SK-N-SH (cell line): Measurements from ENCODE around the gene SLC29A1. TPM values are rescaled to one million over a fixed set of nuclear protein-coding genes. Genes with fewer than 3 reads are reported as not detected.

Experiments
- CTCF ChIA-PET: fragments of 300-600, 350-600 bp; formaldehyde crosslinking; extraction: SDS; loops from one replicate; lab custom pipeline; 2021; lab: Yijun Ruan, JAX
- POLR2A ChIA-PET: fragments of 350-600 bp; sonication (Branson Sonifier 250); formaldehyde crosslinking; extraction: SDS; loops from one replicate; lab custom pipeline; 2020; ENCODE audit warnings: antibody characterized with exemption, inconsistent platforms; lab: Yijun Ruan, JAX
- DNase-seq: peaks from one replicate; pipeline ENCODE4 v3.0.0; 2012
- H2AFZ ChIP-seq: fragments of 200-600 bp; sonication (generic); 2 replicates; pipeline ENCODE4 v1.8.1; 2016; ENCODE audit warnings: antibody characterized with exemption, mild to moderate bottlenecking, low read depth
- H3F3A ChIP-seq: fragments of 200-600 bp; sonication (generic); replicated peaks from 2 replicates; pipeline ENCODE3; 2016; ENCODE audit warnings: antibody characterized with exemption, mild to moderate bottlenecking; ENCODE audit not compliant: insufficient read depth
- H3K27ac ChIP-seq, 2 experiments: fragments of 200-500 bp in 1 of 2; fragments of 200-600 bp in 1 of 2; sonication (Bioruptor generic) in 1 of 2; sonication (generic), shearing (Covaris generic) in 1 of 2; 2 replicates each; pipeline versions ENCODE4 v1.5.1 to v1.6.1; 2014 to 2016; ENCODE audit warnings: low read depth in 2 of 2, inconsistent platforms in 1 of 2, low read length in 1 of 2, mild to moderate bottlenecking in 1 of 2, mixed read lengths in 1 of 2
- H3K27me3 ChIP-seq: fragments of 200-600 bp; sonication (generic), shearing (Covaris generic); 2 replicates; pipeline ENCODE4 v1.6.1; 2016; ENCODE audit warnings: mixed run types; ENCODE audit not compliant: insufficient read depth
- H3K36me3 ChIP-seq, 2 experiments: fragments of 200-500 bp in 1 of 2; fragments of 200-600 bp in 1 of 2; sonication (Bioruptor generic) in 1 of 2; sonication (generic) in 1 of 2; replicated peaks in 1 of 2; 2 replicates each; pipeline versions ENCODE3 to v1.5.1; 2014 to 2016; ENCODE audit warnings: low read length in 1 of 2, mild to moderate bottlenecking in 1 of 2; ENCODE audit not compliant: insufficient read depth in 2 of 2, control insufficient read depth in 1 of 2
- H3K4me1 ChIP-seq, 2 experiments: fragments of 200-500 bp in 1 of 2; fragments of 200-600 bp in 1 of 2; sonication (Bioruptor generic) in 1 of 2; sonication (generic), shearing (Covaris generic) in 1 of 2; 2 replicates each; pipeline versions ENCODE4 v1.5.1 to v1.6.1; 2014 to 2016; ENCODE audit warnings: low read depth in 1 of 2, low read length in 1 of 2, mixed run types in 1 of 2; ENCODE audit not compliant: insufficient read depth in 2 of 2, control insufficient read depth in 1 of 2
- H3K4me2 ChIP-seq: fragments of 200-600 bp; sonication (generic), shearing (Covaris generic); 2 replicates; pipeline ENCODE4 v1.6.1; 2017; ENCODE audit warnings: mixed run types
- H3K4me3 ChIP-seq, 2 experiments: fragments of 200-500 bp in 1 of 2; fragments of 200-600 bp in 1 of 2; sonication (Bioruptor generic) in 1 of 2; sonication (generic), shearing (Covaris generic) in 1 of 2; 2 replicates each; pipeline versions ENCODE4 v1.5.1 to v1.8.1; 2014 to 2016; ENCODE audit warnings: low read depth in 2 of 2, inconsistent platforms in 1 of 2, low read length in 1 of 2, mild to moderate bottlenecking in 1 of 2, mixed read lengths in 1 of 2, moderate library complexity in 1 of 2
- H3K79me2 ChIP-seq: fragments of 200-600 bp; sonication (generic); 2 replicates; pipeline ENCODE4 v1.8.1; 2017; ENCODE audit warnings: mild to moderate bottlenecking; ENCODE audit not compliant: insufficient read depth
- H3K9ac ChIP-seq: fragments of 200-600 bp; sonication (generic); 2 replicates; pipeline ENCODE4 v1.6.1; 2017; ENCODE audit warnings: mixed run types
- H3K9me2 ChIP-seq: fragments of 200-600 bp; sonication (generic); 2 replicates; pipeline ENCODE4 v1.6.1; 2017; ENCODE audit warnings: mixed run types
- H3K9me3 ChIP-seq: fragments of 200-600 bp; sonication (generic); 2 replicates; pipeline ENCODE4 v1.6.1; 2017; ENCODE audit warnings: mixed run types, mild to moderate bottlenecking, moderate library complexity
- H4K20me1 ChIP-seq: fragments of 200-600 bp; sonication (generic); 2 replicates; pipeline ENCODE4 v1.6.1; 2017; ENCODE audit warnings: mild to moderate bottlenecking, mixed run types; ENCODE audit not compliant: insufficient read depth
- CHD2 ChIP-seq: fragments of 150-350 bp; IDR thresholded peaks from 2 replicates; pipeline ENCODE4 v1.6.1; 2018; ENCODE audit warnings: low read length; ENCODE audit not compliant: partially characterized antibody
- CTCF ChIP-seq: fragments of 200-600 bp; sonication (generic); IDR thresholded peaks from 2 replicates; pipeline ENCODE4 v1.6.1; 2017; ENCODE audit warnings: antibody characterized with exemption, mild to moderate bottlenecking, moderate library complexity
- ELF1 ChIP-seq: IDR thresholded peaks from 2 replicates; pipeline ENCODE4 v1.4.0; 2012
- EP300 ChIP-seq, 2 experiments: IDR thresholded peaks; 2 replicates each; pipeline versions ENCODE4 v1.4.0 to v1.6.1; 2012; ENCODE audit warnings: borderline replicate concordance in 1 of 2, low read depth in 1 of 2, low read length in 1 of 2
- FOSL2 ChIP-seq: IDR thresholded peaks from 2 replicates; pipeline ENCODE4 v1.4.0; 2012; ENCODE audit warnings: low read depth, mild to moderate bottlenecking, moderate library complexity, borderline replicate concordance
- GABPA ChIP-seq: IDR thresholded peaks from 2 replicates; pipeline ENCODE4 v1.4.0; 2012; ENCODE audit warnings: low read depth, mild to moderate bottlenecking
- GATA2 ChIP-seq: sonication (generic); formaldehyde crosslinking; IDR thresholded peaks from 2 replicates; pipeline ENCODE4 v1.5.0; 2020; ENCODE audit warnings: mild to moderate bottlenecking, missing genetic modification reagents
- IRF3 ChIP-seq: fragments of 150-350 bp; IDR thresholded peaks from 2 replicates; pipeline ENCODE4 v1.6.1; 2016; ENCODE audit warnings: mild to moderate bottlenecking, low read depth, low read length
- JUND ChIP-seq: IDR thresholded peaks from 2 replicates; pipeline ENCODE4 v1.4.0; 2012
- MXI1 ChIP-seq: IDR thresholded peaks from 2 replicates; pipeline ENCODE4 v1.6.1; 2012; ENCODE audit warnings: mild to moderate bottlenecking, low read depth, low read length, improper control_type of control experiment
- NRF1 ChIP-seq: IDR thresholded peaks from 2 replicates; pipeline ENCODE4 v1.6.1; 2012; ENCODE audit warnings: low read depth, mild to moderate bottlenecking, low read length
- PBX3 ChIP-seq: IDR thresholded peaks from 2 replicates; pipeline ENCODE4; 2012
- RAD21 ChIP-seq: IDR thresholded peaks from 2 replicates; pipeline ENCODE4 v1.6.1; 2012; ENCODE audit warnings: mild to moderate bottlenecking, low read length
- RXRA ChIP-seq: IDR thresholded peaks from 2 replicates; pipeline ENCODE4 v1.4.0; 2012; ENCODE audit warnings: low read depth, mild to moderate bottlenecking, borderline replicate concordance
- SMC3 ChIP-seq: IDR thresholded peaks from 2 replicates; pipeline ENCODE4 v1.6.1; 2012; ENCODE audit warnings: low read depth, low read length, improper control_type of control experiment
- TCF12 ChIP-seq: IDR thresholded peaks from 2 replicates; pipeline ENCODE4 v1.4.0; 2012
- USF1 ChIP-seq: IDR thresholded peaks from 2 replicates; pipeline ENCODE4 v1.4.0; 2012; ENCODE audit warnings: low read depth, borderline replicate concordance
- USF2 ChIP-seq: fragments of 150-350 bp; IDR thresholded peaks from 2 replicates; pipeline ENCODE4 v1.6.1; 2017; ENCODE audit warnings: antibody characterized with exemption, low read length, low read depth, borderline replicate concordance
- YY1 ChIP-seq: IDR thresholded peaks from 2 replicates; pipeline ENCODE4 v1.4.0; 2012; ENCODE audit warnings: low read depth, mild to moderate bottlenecking
- WGBS: methylation state at CpG from one replicate; pipeline ENCODE4 v1.1.6; 2017; ENCODE audit warnings: low lambda C conversion rate; 5-methylcytosine and 5-hydroxymethylcytosine counted together
- polyA plus RNA-seq, 3 experiments: library from polyadenylated mRNA; depleted of rRNA; stranded (reverse); fragments of >200 nt; gene quantifications; 2 replicates each; pipeline ENCODE4 v1.2.3, GENCODE V29; 2012

The SLC29A1 gene
- polyA plus RNA-seq, 1 of the 3 experiments (the other 2 are of a cell fraction): 44.5 TPM

- no peak for TF ChIP-seq IRF3
- peak; percentile 51 for TF ChIP-seq CTCF
- TF ChIP-seq NRF1: peak; percentile 35; the same call in 1 of the 2 replicates
- TF ChIP-seq MXI1: peak; percentile 58
- no peak for TF ChIP-seq USF2
Measured at GRCh38 chr6:44245912-44246662, 22.7 kb downstream of the SLC29A1 start (continued).

- peak; percentile 94 for DNase-seq
- Histone ChIP-seq H3K4me1 (peaks cover 13 to 24% of the 10 kb centered on the region in 2 experiments; a peak in 3 of 4 replicates), H3K4me2 (peak within 1 kb of the TSS; percentile 98), H3K27me3 (no peaks in the 10 kb centered on the region), H3K36me3 (peaks cover 34 to 39% of the 10 kb centered on the region in 2 experiments), H3K9me2 (no peaks in the 10 kb centered on the region), H3K79me2 (peaks cover 50% of the 10 kb centered on the region), H4K20me1 (peaks cover 49% of the 10 kb centered on the region), H3K9ac (peak within 1 kb of the TSS; percentile 100), H2AFZ (peak within 1 kb of the TSS; percentile 90), H3K9me3 (no peaks in the 10 kb centered on the region), H3K27ac (peak within 1 kb of the TSS; percentile 86), H3K4me3 (peak within 1 kb of the TSS; percentile 65 to 99), H3F3A (peaks cover 35% of the 10 kb centered on the region)
- WGBS: 0% methylated on average over 29 of the region's 34 CpGs
- ChIA-PET CTCF (interaction anchor here (0.8 to 8.4 kb wide), 12 partner anchors 9 to 150 kb away, joined by 3 to 115 read pairs (median 10); partner anchors contain the start of genes AARS2, CDC5L, SLC29A1 and SLC35B2), POLR2A (interaction anchor here (0.6 to 4.1 kb wide), 31 partner anchors 9 to 759 kb away, joined by 3 to 98 read pairs (median 4); partner anchors contain the start of genes AARS2, SLC29A1, SLC35B2 and SPATS1)
- no peak for TF ChIP-seq ELF1
- no peak for TF ChIP-seq SMC3
- TF ChIP-seq EP300 (IDR thresholded peaks at IDR 0.05; ENCODE audit: borderline replicate concordance in 1 of 2, low read depth in 1 of 2, low read length in 1 of 2): peak in 1 of 2 experiments; percentile 50; a peak in 1 of 4 replicates
- no peak; the same call in 1 of the 2 replicates for TF ChIP-seq USF1
- no peak for TF ChIP-seq YY1
- TF ChIP-seq USF2: no peak
- peak; percentile 32; the same call in 1 of the 2 replicates for TF ChIP-seq FOSL2
- peak; percentile 47 for TF ChIP-seq TCF12
- TF ChIP-seq CHD2: peak; percentile 98
- no peak for TF ChIP-seq JUND
- no peak for TF ChIP-seq GATA2 (CRISPR knock-in tag)
- TF ChIP-seq RAD21: no peak
- peak; percentile 90 for TF ChIP-seq PBX3
- no peak for TF ChIP-seq RXRA
- TF ChIP-seq GABPA: no peak
- peak; percentile 26; the same call in 1 of the 2 replicates for TF ChIP-seq MXI1
Measured at GRCh38 chr6:44246663-44247337, 23.4 kb downstream of the SLC29A1 start, which contains the start of gene HSP90AB1. HSP90AB1 (plus strand) TSS chr6:44247101; CDS start chr6:44248630, 1,529 bp downstream.
